Measurements from ENCODE around the gene ABHD16B.

The ABHD16B gene

GRCh38 chr20:63884506-63885263 is 23.4 kb downstream of the ABHD16B start:
- Histone ChIP-seq H2AFZ (ENCODE audit: low read length) (no peak overlapping the region), H3K9me2 (replicated peaks; ENCODE audit: low read depth, low read length) (no peaks in the 10 kb centered on the region), H3K4me1 (ENCODE audit: insufficient read depth, low read length, poor library complexity, severe bottlenecking) (no peaks in the 10 kb centered on the region), H3K4me3 (ENCODE audit: low read length, poor library complexity, severe bottlenecking) (no peak overlapping the region), H3K9ac (ENCODE audit: low read depth, low read length, poor library complexity, severe bottlenecking) (no peak overlapping the region), H4K20me1 (ENCODE audit: insufficient read depth, low read length, poor library complexity, severe bottlenecking) (no peaks in the 10 kb centered on the region), H3K36me3 (ENCODE audit: insufficient read depth, low read length) (peaks cover 34% of the 10 kb centered on the region; the same call in 1 of the 2 replicates), H3F3A (ENCODE audit: low read depth) (no peaks in the 10 kb centered on the region), H3K9me3 (ENCODE audit: insufficient read depth, low read depth, low read length) (no peaks in the 10 kb centered on the region), H3K79me2 (ENCODE audit: insufficient read depth, low read length) (no peaks in the 10 kb centered on the region), H3K27me3 (ENCODE audit: insufficient read depth, low read length, poor library complexity, severe bottlenecking) (no peaks in the 10 kb centered on the region), H3K4me2 (ENCODE audit: low read depth, low read length, poor library complexity, severe bottlenecking) (no peak overlapping the region)
- TF ChIP-seq EZH2phosphoT487 (IDR thresholded peaks at IDR 0.05; ENCODE audit: borderline replicate concordance) = no peak
- TF ChIP-seq, protein P1, sequence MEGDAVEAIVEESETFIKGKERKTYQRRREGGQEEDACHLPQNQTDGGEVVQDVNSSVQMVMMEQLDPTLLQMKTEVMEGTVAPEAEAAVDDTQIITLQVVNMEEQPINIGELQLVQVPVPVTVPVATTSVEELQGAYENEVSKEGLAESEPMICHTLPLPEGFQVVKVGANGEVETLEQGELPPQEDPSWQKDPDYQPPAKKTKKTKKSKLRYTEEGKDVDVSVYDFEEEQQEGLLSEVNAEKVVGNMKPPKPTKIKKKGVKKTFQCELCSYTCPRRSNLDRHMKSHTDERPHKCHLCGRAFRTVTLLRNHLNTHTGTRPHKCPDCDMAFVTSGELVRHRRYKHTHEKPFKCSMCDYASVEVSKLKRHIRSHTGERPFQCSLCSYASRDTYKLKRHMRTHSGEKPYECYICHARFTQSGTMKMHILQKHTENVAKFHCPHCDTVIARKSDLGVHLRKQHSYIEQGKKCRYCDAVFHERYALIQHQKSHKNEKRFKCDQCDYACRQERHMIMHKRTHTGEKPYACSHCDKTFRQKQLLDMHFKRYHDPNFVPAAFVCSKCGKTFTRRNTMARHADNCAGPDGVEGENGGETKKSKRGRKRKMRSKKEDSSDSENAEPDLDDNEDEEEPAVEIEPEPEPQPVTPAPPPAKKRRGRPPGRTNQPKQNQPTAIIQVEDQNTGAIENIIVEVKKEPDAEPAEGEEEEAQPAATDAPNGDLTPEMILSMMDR (conservative IDR thresholded peaks at IDR 0.05; ENCODE audit: low read length) = no peak

GRCh38 chr20:63885264-63886053 is 24.2 kb downstream of the ABHD16B start:
- H3K9ac ChIP-seq (ENCODE audit: low read depth, low read length, poor library complexity, severe bottlenecking) = no peak overlapping the region
- H3K27me3 ChIP-seq (ENCODE audit: insufficient read depth, low read length, poor library complexity, severe bottlenecking) = no peaks in the 10 kb centered on the region
- H3K36me3 ChIP-seq (ENCODE audit: insufficient read depth, low read length) = peaks cover 42% of the 10 kb centered on the region; the same call in 1 of the 2 replicates
- no peaks in the 10 kb centered on the region for H3K9me2 ChIP-seq (replicated peaks; ENCODE audit: low read depth, low read length)
- no peak overlapping the region for H2AFZ ChIP-seq (ENCODE audit: low read length)
- H3F3A ChIP-seq (ENCODE audit: low read depth) = no peaks in the 10 kb centered on the region
- TF ChIP-seq EZH2phosphoT487 (IDR thresholded peaks at IDR 0.05; ENCODE audit: borderline replicate concordance) = no peak
- TF ChIP-seq, protein P1 (conservative IDR thresholded peaks at IDR 0.05; ENCODE audit: low read length) = no peak
- no peak overlapping the region for H3K4me2 ChIP-seq (ENCODE audit: low read depth, low read length, poor library complexity, severe bottlenecking)
- no peaks in the 10 kb centered on the region for H3K9me3 ChIP-seq (ENCODE audit: insufficient read depth, low read depth, low read length)
- H3K4me1 ChIP-seq (ENCODE audit: insufficient read depth, low read length, poor library complexity, severe bottlenecking) = no peaks in the 10 kb centered on the region
- no peak overlapping the region for H3K4me3 ChIP-seq (ENCODE audit: low read length, poor library complexity, severe bottlenecking)
- H4K20me1 ChIP-seq (ENCODE audit: insufficient read depth, low read length, poor library complexity, severe bottlenecking) = no peaks in the 10 kb centered on the region
- no peaks in the 10 kb centered on the region for H3K79me2 ChIP-seq (ENCODE audit: insufficient read depth, low read length)

- Histone ChIP-seq H4K20me1 (ENCODE audit: insufficient read depth, low read length, poor library complexity, severe bottlenecking) (no peaks in the 10 kb centered on the region), H3F3A (ENCODE audit: low read depth) (no peaks in the 10 kb centered on the region), H3K4me1 (ENCODE audit: insufficient read depth, low read length, poor library complexity, severe bottlenecking) (peaks cover 2% of the 10 kb centered on the region), H3K9ac (ENCODE audit: low read depth, low read length, poor library complexity, severe bottlenecking) (no peak overlapping the region), H3K9me2 (replicated peaks; ENCODE audit: low read depth, low read length) (no peaks in the 10 kb centered on the region), H3K4me3 (ENCODE audit: low read length, poor library complexity, severe bottlenecking) (no peak overlapping the region), H3K79me2 (ENCODE audit: insufficient read depth, low read length) (no peaks in the 10 kb centered on the region), H3K36me3 (ENCODE audit: insufficient read depth, low read length) (peaks cover 45% of the 10 kb centered on the region; the same call in 1 of the 2 replicates), H2AFZ (ENCODE audit: low read length) (no peak overlapping the region), H3K27me3 (ENCODE audit: insufficient read depth, low read length, poor library complexity, severe bottlenecking) (no peaks in the 10 kb centered on the region), H3K9me3 (ENCODE audit: insufficient read depth, low read depth, low read length) (no peaks in the 10 kb centered on the region), H3K4me2 (ENCODE audit: low read depth, low read length, poor library complexity, severe bottlenecking) (no peak overlapping the region)
- TF ChIP-seq, protein P1 (conservative IDR thresholded peaks at IDR 0.05; ENCODE audit: low read length) = no peak
- TF ChIP-seq EZH2phosphoT487 (IDR thresholded peaks at IDR 0.05; ENCODE audit: borderline replicate concordance) = no peak
Measured at GRCh38 chr20:63886054-63886419, 24.7 kb downstream of the ABHD16B start.
